IMR-90 (cell line): ENCODE results near the gene IGIP. TPM values are rescaled to one million over a fixed set of nuclear protein-coding genes. Genes with fewer than 3 reads are reported as not detected.

Experiments used
- ATAC-seq: fragments of 200-7000 bp; cut with Tn5 transposase; 2 replicates; pipeline ENCODE4 v1.9.1; 2020; ENCODE audit warnings: low read depth, mild to moderate bottlenecking, moderate library complexity
- BruUV-seq: library from RNA; stranded (reverse); fragments of 400-500 nt; replicated peaks from 2 replicates; lab custom pipeline; 2021; lab: Mats Ljungman, UMichigan
- CTCF ChIA-PET: fragments of 300-600 bp; formaldehyde crosslinking; extraction: SDS; loops from one replicate; lab custom pipeline; 2021; ENCODE audit warnings: antibody characterized with exemption; lab: Yijun Ruan, JAX
- POLR2A ChIA-PET: fragments of 300-600 bp; sonication (Branson Sonifier 250); formaldehyde crosslinking; loops from one replicate; lab custom pipeline; 2022; ENCODE audit warnings: antibody characterized with exemption; ENCODE audit not compliant: unreplicated experiment; lab: Charles Lee
- DNase-seq: peaks from one replicate; pipeline ENCODE4 v3.0.0; 2013
- H2AFZ ChIP-seq: replicated peaks from 2 replicates; pipeline ENCODE3; 2013; ENCODE audit warnings: low read length, mild to moderate bottlenecking; ENCODE audit not compliant: poor library complexity
- H2AK5ac ChIP-seq: 2 replicates; pipeline ENCODE4 v1.6.1; 2013; ENCODE audit warnings: low read depth, low read length, inconsistent platforms
- H2AK9ac ChIP-seq: replicated peaks from 2 replicates; pipeline ENCODE3; 2013; ENCODE audit warnings: mild to moderate bottlenecking, low read depth, low read length, moderate library complexity; ENCODE audit not compliant: poor library complexity
- H2BK120ac ChIP-seq: 2 replicates; pipeline ENCODE4 v1.6.1; 2013; ENCODE audit warnings: low read depth, low read length, inconsistent platforms
- H2BK15ac ChIP-seq: 3 replicates; pipeline ENCODE4 v1.6.1; 2013; ENCODE audit warnings: low read depth, low read length, inconsistent platforms
- H2BK20ac ChIP-seq: 2 replicates; pipeline ENCODE4 v1.6.1; 2013; ENCODE audit warnings: low read depth, mild to moderate bottlenecking, inconsistent platforms, low read length, moderate library complexity
- H2BK5ac ChIP-seq: 2 replicates; pipeline ENCODE4 v1.6.1; 2013; ENCODE audit warnings: mild to moderate bottlenecking, low read depth, low read length, inconsistent platforms; ENCODE audit not compliant: poor library complexity, severe bottlenecking
- H3K14ac ChIP-seq: replicated peaks from 2 replicates; pipeline ENCODE4 v1.6.1; 2013; ENCODE audit warnings: low read depth, low read length, inconsistent platforms
- H3K18ac ChIP-seq: 2 replicates; pipeline ENCODE4 v1.6.1; 2013; ENCODE audit warnings: low read depth, low read length, control low read depth
- H3K23ac ChIP-seq: 2 replicates; pipeline ENCODE4 v1.6.1; 2013; ENCODE audit warnings: low read depth, low read length, inconsistent platforms
- H3K27ac ChIP-seq: 2 replicates; pipeline ENCODE4 v1.5.1; 2013; ENCODE audit warnings: mild to moderate bottlenecking, control low read depth, low read length; ENCODE audit not compliant: insufficient read depth
- H3K27me3 ChIP-seq: 2 replicates; pipeline ENCODE4 v1.6.1; 2013; ENCODE audit warnings: low read length; ENCODE audit not compliant: control insufficient read depth, insufficient read depth
- H3K36me3 ChIP-seq: 2 replicates; pipeline ENCODE4 v1.6.1; 2013; ENCODE audit warnings: low read length, mixed read lengths; ENCODE audit not compliant: control insufficient read depth, insufficient read depth
- H3K4ac ChIP-seq: 2 replicates; pipeline ENCODE4 v1.6.1; 2013; ENCODE audit warnings: low read depth, low read length, inconsistent platforms
- H3K4me1 ChIP-seq: 2 replicates; pipeline ENCODE4 v1.6.1; 2013; ENCODE audit warnings: low read length, mixed read lengths; ENCODE audit not compliant: control insufficient read depth, insufficient read depth
- H3K4me2 ChIP-seq: 2 replicates; pipeline ENCODE4 v1.6.1; 2013; ENCODE audit warnings: low read depth, mild to moderate bottlenecking, control low read depth, low read length, moderate library complexity
- H3K4me3 ChIP-seq: 2 replicates; pipeline ENCODE4 v1.5.1; 2013; ENCODE audit warnings: low read depth, mild to moderate bottlenecking, control low read depth, low read length, moderate library complexity; ENCODE audit not compliant: insufficient read depth
- H3K56ac ChIP-seq: 2 replicates; pipeline ENCODE4 v1.6.1; 2013; ENCODE audit warnings: low read length, inconsistent platforms; ENCODE audit not compliant: insufficient read depth; ENCODE audit errors: extremely low read depth
- H3K79me1 ChIP-seq, 2 experiments: 2 replicates each; pipeline ENCODE4 v1.6.1; 2013; ENCODE audit warnings: low read length in 2 of 2, inconsistent platforms in 1 of 2, low read depth in 1 of 2
- H3K9ac ChIP-seq: 2 replicates; pipeline ENCODE4 v1.6.1; 2013; ENCODE audit warnings: low read depth, low read length, control low read depth
- H3K9me1 ChIP-seq: 2 replicates; pipeline ENCODE4 v1.6.1; 2013; ENCODE audit warnings: low read length, inconsistent platforms; ENCODE audit not compliant: insufficient read depth
- H3K9me3 ChIP-seq: 2 replicates; pipeline ENCODE4 v1.6.1; 2013; ENCODE audit warnings: low read length; ENCODE audit not compliant: control insufficient read depth, insufficient read depth
- H4K20me1 ChIP-seq: 2 replicates; pipeline ENCODE4 v1.6.1; 2013; ENCODE audit warnings: low read length, inconsistent platforms; ENCODE audit not compliant: insufficient read depth
- H4K5ac ChIP-seq: 2 replicates; pipeline ENCODE4 v1.6.1; 2013; ENCODE audit warnings: mild to moderate bottlenecking, low read depth, low read length, control low read depth
- H4K8ac ChIP-seq, 2 experiments: 2 replicates each; pipeline ENCODE4 v1.6.1; 2013; ENCODE audit warnings: low read depth in 2 of 2, low read length in 2 of 2, control low read depth in 1 of 2, inconsistent platforms in 1 of 2
- H4K91ac ChIP-seq: 2 replicates; pipeline ENCODE4 v1.6.1; 2013; ENCODE audit warnings: low read depth, low read length, inconsistent platforms; ENCODE audit not compliant: insufficient read depth
- CEBPB ChIP-seq: IDR thresholded peaks from 2 replicates; pipeline ENCODE4 v1.6.1; 2012; ENCODE audit warnings: low read depth, low read length, improper control_type of control experiment
- CHD1 ChIP-seq: IDR thresholded peaks from 2 replicates; pipeline ENCODE4 v1.6.1; 2012; ENCODE audit warnings: low read depth, low read length, improper control_type of control experiment
- FOS ChIP-seq: fragments of 150-350 bp; IDR thresholded peaks from 2 replicates; pipeline ENCODE4 v1.6.1; 2016; ENCODE audit warnings: low read depth, low read length
- MAFK ChIP-seq: IDR thresholded peaks from 2 replicates; pipeline ENCODE4 v1.6.1; 2012; ENCODE audit warnings: low read depth, low read length, improper control_type of control experiment
- MAZ ChIP-seq: IDR thresholded peaks from 2 replicates; pipeline ENCODE4 v1.6.1; 2012; ENCODE audit warnings: low read depth, mild to moderate bottlenecking, low read length, improper control_type of control experiment, moderate library complexity, borderline replicate concordance
- MXI1 ChIP-seq: IDR thresholded peaks from 2 replicates; pipeline ENCODE4 v1.6.1; 2012; ENCODE audit warnings: low read depth, mild to moderate bottlenecking, low read length, moderate library complexity, borderline replicate concordance
- POLR2A ChIP-seq: IDR thresholded peaks from 2 replicates; pipeline ENCODE4 v1.6.1; 2012; ENCODE audit warnings: mild to moderate bottlenecking, low read depth, low read length
- RFX5 ChIP-seq: IDR thresholded peaks from 2 replicates; pipeline ENCODE4 v1.8.0; 2012; ENCODE audit warnings: low read depth, mild to moderate bottlenecking, low read length, moderate library complexity
- SMC3 ChIP-seq: fragments of 150-350 bp; IDR thresholded peaks from 2 replicates; pipeline ENCODE4 v1.6.1; 2016; ENCODE audit warnings: low read depth, mild to moderate bottlenecking, antibody characterized with exemption, low read length, moderate library complexity
- WGBS, 2 experiments: methylation state at CpG; one replicate each; pipeline versions ENCODE4 v1.1.5 to v1.1.7; 2013; ENCODE audit warnings: missing lambda C conversion rate in 2 of 2; ENCODE audit not compliant: insufficient read length in 1 of 2; ENCODE audit errors: extremely low coverage in 2 of 2; 5-methylcytosine and 5-hydroxymethylcytosine counted together
- dilution Hi-C: fragments of 300-500 bp; cut with HindIII; formaldehyde crosslinking; loops from one replicate; pipeline ENCODE4 v1.14.3; 2018; ENCODE audit warnings: low sequenced_read_pairs; ENCODE audit not compliant: unreplicated experiment
- in situ Hi-C: fragments of 300-500 bp; cut with MboI; formaldehyde crosslinking; loops from 3 replicates; pipeline ENCODE4 v1.14.3; 2019; ENCODE audit warnings: low sequenced_read_pairs, inconsistent platforms, mixed read lengths
- intact Hi-C: fragments of 100-400 bp; cut with micrococcal nuclease; formaldehyde crosslinking; loops from 2 replicates; pipeline ENCODE4 v1.10.0; 2022
- polyA plus RNA-seq, 3 experiments: library from polyadenylated mRNA; depleted of rRNA; stranded (reverse); fragments of >200 nt; gene quantifications; 2 replicates each; pipeline ENCODE4 v1.2.3, GENCODE V29; 2012; ENCODE audit warnings: low replicate concordance in 1 of 3
- total RNA-seq: library from RNA; depleted of rRNA; stranded (reverse); fragments of >200 nt; gene quantifications from 2 replicates; pipeline ENCODE4 v1.2.3, GENCODE V29; 2012
- TF ChIP-seq, protein P1 (sequence below): fragments of 150-350 bp; IDR thresholded peaks from 2 replicates; pipeline ENCODE4 v1.6.1; 2017; ENCODE audit warnings: mild to moderate bottlenecking, antibody characterized with exemption, low read length, low read depth

The IGIP gene
- total and polyA plus RNA-seq, 2 of the 4 experiments (the other 2 are of a cell fraction) = 1.2 to 5.0 TPM

GRCh38 chr5:140151144-140152021 lies 25.6 kb downstream of the IGIP start (continued):
- TF ChIP-seq SMC3 = no peak

DNA sequence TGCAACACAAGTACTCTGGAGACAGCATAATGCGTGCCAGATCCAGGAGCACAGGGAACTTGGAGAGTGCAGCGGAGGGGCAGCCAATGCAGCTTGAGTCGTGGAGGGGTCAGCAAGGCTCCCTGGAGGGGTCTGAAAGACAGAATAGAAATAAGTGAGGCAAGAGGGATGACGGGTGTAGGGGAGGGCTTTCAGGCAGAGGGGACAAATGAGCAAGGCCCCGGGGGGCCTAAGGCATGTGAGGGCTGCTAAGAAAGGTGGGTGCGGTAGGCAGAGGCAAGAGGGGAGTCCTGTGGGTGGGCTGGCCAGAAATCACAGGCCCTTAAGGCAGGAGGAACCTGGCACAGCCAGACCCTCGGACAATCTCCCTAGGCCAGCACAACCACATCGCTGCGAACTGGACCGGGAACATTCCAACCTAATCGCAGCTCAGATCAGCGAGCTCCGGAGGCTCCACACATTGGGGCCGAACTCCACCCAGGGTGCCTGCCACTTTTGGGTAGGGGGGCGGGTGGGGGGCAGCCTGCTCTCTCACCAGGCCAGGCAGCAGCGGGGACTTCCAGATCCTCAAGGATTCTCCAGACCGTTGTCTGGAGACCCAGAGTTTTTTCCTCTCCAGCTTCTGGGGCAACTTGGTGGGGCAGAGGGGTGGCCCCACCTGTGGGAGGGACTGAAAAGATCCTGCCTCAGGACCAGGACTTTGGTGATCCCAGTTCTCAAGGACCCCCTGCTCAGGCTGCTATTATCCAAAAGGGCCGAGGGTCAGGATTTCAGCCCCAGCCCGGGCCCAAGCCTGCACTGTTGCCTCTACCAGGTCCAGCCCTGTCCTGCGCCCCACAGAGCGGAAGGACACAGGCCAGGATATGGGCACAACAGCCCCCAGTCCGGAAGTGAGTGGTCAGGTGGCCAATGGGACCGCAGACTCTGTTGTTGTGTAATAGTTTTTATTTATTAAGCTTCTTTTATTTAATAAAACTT lies 26.6 kb downstream of the IGIP start:
- no TSS peak for BruUV-seq

More for the DNA sequence above, 26.6 kb downstream of the IGIP start:
- Histone ChIP-seq H4K5ac (no peak overlapping the region), H4K91ac (no peak overlapping the region), H3K9ac (no peak overlapping the region), H3K4ac (no peak overlapping the region), H3K36me3 (no peaks in the 10 kb centered on the region), H3K14ac (no peak overlapping the region), H3K4me3 (no peak overlapping the region), H4K20me1 (peaks cover 7% of the 10 kb centered on the region), H3K4me2 (no peak overlapping the region), H2BK5ac (no peak overlapping the region), H2AK5ac (no peak overlapping the region), H3K9me1 (0 out of 2 replicates have a peak, but pooled peaks cover 3% of the 10 kb centered on the region), H2AFZ (no peak overlapping the region), H3K79me1 (peaks cover 3 to 8% of the 10 kb centered on the region in 2 experiments; a peak in 3 of 4 replicates), H2BK15ac (no peak overlapping the region), H3K4me1 (no peaks in the 10 kb centered on the region), H2BK120ac (no peak overlapping the region), H3K18ac (no peak overlapping the region), H3K27me3 (no peaks in the 10 kb centered on the region; the same call in 1 of the 2 replicates), H3K56ac (no peak overlapping the region), H4K8ac (no peak overlapping the region), H2BK20ac (no peak overlapping the region), H2AK9ac (no peak overlapping the region), H3K23ac (no peak overlapping the region), H3K9me3 (no peaks in the 10 kb centered on the region), H3K27ac (no peak overlapping the region)
- CTCF ChIA-PET = no interaction called here
- TF ChIP-seq MAFK (no peak), MAZ (no peak), FOS (no peak), CHD1 (no peak), CEBPB (no peak), RFX5 (no peak), MXI1 (no peak), POLR2A (no peak)
- TF ChIP-seq, protein P1, sequence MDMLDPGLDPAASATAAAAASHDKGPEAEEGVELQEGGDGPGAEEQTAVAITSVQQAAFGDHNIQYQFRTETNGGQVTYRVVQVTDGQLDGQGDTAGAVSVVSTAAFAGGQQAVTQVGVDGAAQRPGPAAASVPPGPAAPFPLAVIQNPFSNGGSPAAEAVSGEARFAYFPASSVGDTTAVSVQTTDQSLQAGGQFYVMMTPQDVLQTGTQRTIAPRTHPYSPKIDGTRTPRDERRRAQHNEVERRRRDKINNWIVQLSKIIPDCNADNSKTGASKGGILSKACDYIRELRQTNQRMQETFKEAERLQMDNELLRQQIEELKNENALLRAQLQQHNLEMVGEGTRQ = no peak
- intact Hi-C loops (no loop called here), in situ Hi-C loops (no loop called here), dilution Hi-C loops (no loop called here)
- WGBS, 2 experiments = 70% methylated on average over 6 of the region's 23 CpGs; no CpG with 5 or more reads in 1 of the 2 experiments
- DNase-seq = no peak
- no peak for ATAC-seq
- POLR2A ChIA-PET = no interaction called here
